ENCODE results near the gene MLYCD.

Gene MLYCD

GRCh38 chr16:83900571-83900970, 1.7 kb downstream of the MLYCD start:
- H3K9me2 ChIP-seq (replicated peaks; ENCODE audit: insufficient read depth, low read length): no peaks in the 10 kb centered on the region
- no peak overlapping the region for H3K4me3 ChIP-seq (ENCODE audit: low read length)
- H3K4me2 ChIP-seq (ENCODE audit: low read depth, low read length): no peak overlapping the region
- no peaks in the 10 kb centered on the region for H3K79me2 ChIP-seq (ENCODE audit: low read length)
- no peaks in the 10 kb centered on the region for H3K27me3 ChIP-seq (replicated peaks; ENCODE audit: insufficient read depth, low read length)
- H3F3A ChIP-seq (ENCODE audit: insufficient read depth, low read length): no peaks in the 10 kb centered on the region
- H3K9me3 ChIP-seq (replicated peaks; ENCODE audit: insufficient read depth, low read length): no peaks in the 10 kb centered on the region
- TF ChIP-seq EZH2 (optimal IDR thresholded peaks at IDR 0.05; ENCODE audit: low read depth, low read length): no peak
- TF ChIP-seq EZH2phosphoT487 (IDR thresholded peaks at IDR 0.05; ENCODE audit: low read length): no peak
- no peak for TF ChIP-seq CTCF (IDR thresholded peaks at IDR 0.05; ENCODE audit: low read length)
- H3K36me3 ChIP-seq (replicated peaks; ENCODE audit: insufficient read depth, low read length): no peaks in the 10 kb centered on the region
- H4K20me1 ChIP-seq (ENCODE audit: insufficient read depth, low read length): no peaks in the 10 kb centered on the region
- 0 out of 2 replicates have a peak, but pooled peaks cover 3% of the 10 kb centered on the region for H3K4me1 ChIP-seq (ENCODE audit: low read length)
- H3K27ac ChIP-seq (ENCODE audit: low read length): no peak overlapping the region
- no peak overlapping the region for H2AFZ ChIP-seq (ENCODE audit: low read length)
- no peak for DNase-seq
- H3K9ac ChIP-seq (ENCODE audit: low read length): no peak overlapping the region

GRCh38 chr16:83901101-83901500, 2.2 kb downstream of the MLYCD start:
- Histone ChIP-seq H3K36me3 (replicated peaks; ENCODE audit: insufficient read depth, low read length) (no peaks in the 10 kb centered on the region), H3K27ac (ENCODE audit: low read length) (no peak overlapping the region)

GRCh38 chr16:83903751-83904150, 4.8 kb downstream of the MLYCD start:
- H3K79me2 ChIP-seq (ENCODE audit: low read length): no peaks in the 10 kb centered on the region
- no peak overlapping the region for H3K4me3 ChIP-seq (ENCODE audit: low read length)
- H3K27me3 ChIP-seq (replicated peaks; ENCODE audit: insufficient read depth, low read length): no peaks in the 10 kb centered on the region
- no peaks in the 10 kb centered on the region for H3F3A ChIP-seq (ENCODE audit: insufficient read depth, low read length)
- no peaks in the 10 kb centered on the region for H3K9me2 ChIP-seq (replicated peaks; ENCODE audit: insufficient read depth, low read length)
- H4K20me1 ChIP-seq (ENCODE audit: insufficient read depth, low read length): no peaks in the 10 kb centered on the region
- no peak overlapping the region for H3K4me2 ChIP-seq (ENCODE audit: low read depth, low read length)
- H3K27ac ChIP-seq (ENCODE audit: low read length): no peak overlapping the region
- no peak for DNase-seq
- H3K9ac ChIP-seq (ENCODE audit: low read length): no peak overlapping the region
- no peaks in the 10 kb centered on the region for H3K9me3 ChIP-seq (replicated peaks; ENCODE audit: insufficient read depth, low read length)
- H3K4me1 ChIP-seq (ENCODE audit: low read length): no peaks in the 10 kb centered on the region
- H3K36me3 ChIP-seq (replicated peaks; ENCODE audit: insufficient read depth, low read length): no peaks in the 10 kb centered on the region
- no peak overlapping the region for H2AFZ ChIP-seq (ENCODE audit: low read length)
- no peak for TF ChIP-seq EZH2 (optimal IDR thresholded peaks at IDR 0.05; ENCODE audit: low read depth, low read length)
- TF ChIP-seq CTCF (IDR thresholded peaks at IDR 0.05; ENCODE audit: low read length): no peak
- no peak for TF ChIP-seq EZH2phosphoT487 (IDR thresholded peaks at IDR 0.05; ENCODE audit: low read length)

More at GRCh38 chr16:83901101-83901500, 2.2 kb downstream of the MLYCD start:
- TF ChIP-seq EZH2 (optimal IDR thresholded peaks at IDR 0.05; ENCODE audit: low read depth, low read length) (no peak), CTCF (IDR thresholded peaks at IDR 0.05; ENCODE audit: low read length) (no peak), EZH2phosphoT487 (IDR thresholded peaks at IDR 0.05; ENCODE audit: low read length) (no peak)
- no peaks in the 10 kb centered on the region for H4K20me1 ChIP-seq (ENCODE audit: insufficient read depth, low read length)
- H3K9me3 ChIP-seq (replicated peaks; ENCODE audit: insufficient read depth, low read length): no peaks in the 10 kb centered on the region
- no peak overlapping the region for H2AFZ ChIP-seq (ENCODE audit: low read length)
- H3K4me3 ChIP-seq (ENCODE audit: low read length): no peak overlapping the region
- no peaks in the 10 kb centered on the region for H3K27me3 ChIP-seq (replicated peaks; ENCODE audit: insufficient read depth, low read length)
- DNase-seq: no peak
- H3K9ac ChIP-seq (ENCODE audit: low read length): no peak overlapping the region
- no peak overlapping the region for H3K4me2 ChIP-seq (ENCODE audit: low read depth, low read length)
- H3K79me2 ChIP-seq (ENCODE audit: low read length): no peaks in the 10 kb centered on the region
- H3F3A ChIP-seq (ENCODE audit: insufficient read depth, low read length): no peaks in the 10 kb centered on the region
- 0 out of 2 replicates have a peak, but pooled peaks cover 3% of the 10 kb centered on the region for H3K4me1 ChIP-seq (ENCODE audit: low read length)
- no peaks in the 10 kb centered on the region for H3K9me2 ChIP-seq (replicated peaks; ENCODE audit: insufficient read depth, low read length)

All from MM.1S (cell line).